WI38 (cell line): ENCODE data around the gene GLTPD2.
A peak's percentile ranks its signal among the peaks of the same experiment; 100 is the strongest.

ENCODE experiments used
- H3K4me3 ChIP-seq: 2 replicates; pipeline ENCODE4 v1.5.1; 2011; ENCODE audit warnings: low read depth, mild to moderate bottlenecking, control low read depth, low read length
- TF ChIP-seq, protein P1 (sequence below): IDR thresholded peaks from 2 replicates; pipeline ENCODE4 v1.5.1; 2012; ENCODE audit warnings: low read depth, mild to moderate bottlenecking, control low read depth, low read length

Gene GLTPD2

DNA sequence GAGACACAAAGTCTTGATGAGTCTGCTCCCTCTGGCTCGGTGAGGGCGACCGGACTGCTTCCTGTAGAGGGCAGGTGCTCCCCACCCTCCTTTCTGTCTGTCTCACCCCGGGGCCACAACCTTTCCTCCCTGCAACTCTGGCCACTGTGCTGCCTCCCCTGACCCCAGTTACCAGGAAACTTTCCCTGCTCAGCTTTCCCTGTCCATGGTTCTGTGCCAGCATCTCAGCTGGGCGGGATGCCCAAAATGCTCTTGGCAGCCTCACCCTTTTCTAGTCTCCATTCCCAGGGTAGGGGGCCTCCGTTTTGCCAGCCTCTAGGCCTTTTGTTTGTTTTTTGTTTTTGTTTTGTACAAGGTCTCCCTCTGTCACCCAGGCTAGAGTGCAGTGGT lies 19.6 kb downstream of the GLTPD2 start:
- TF ChIP-seq, protein P1, sequence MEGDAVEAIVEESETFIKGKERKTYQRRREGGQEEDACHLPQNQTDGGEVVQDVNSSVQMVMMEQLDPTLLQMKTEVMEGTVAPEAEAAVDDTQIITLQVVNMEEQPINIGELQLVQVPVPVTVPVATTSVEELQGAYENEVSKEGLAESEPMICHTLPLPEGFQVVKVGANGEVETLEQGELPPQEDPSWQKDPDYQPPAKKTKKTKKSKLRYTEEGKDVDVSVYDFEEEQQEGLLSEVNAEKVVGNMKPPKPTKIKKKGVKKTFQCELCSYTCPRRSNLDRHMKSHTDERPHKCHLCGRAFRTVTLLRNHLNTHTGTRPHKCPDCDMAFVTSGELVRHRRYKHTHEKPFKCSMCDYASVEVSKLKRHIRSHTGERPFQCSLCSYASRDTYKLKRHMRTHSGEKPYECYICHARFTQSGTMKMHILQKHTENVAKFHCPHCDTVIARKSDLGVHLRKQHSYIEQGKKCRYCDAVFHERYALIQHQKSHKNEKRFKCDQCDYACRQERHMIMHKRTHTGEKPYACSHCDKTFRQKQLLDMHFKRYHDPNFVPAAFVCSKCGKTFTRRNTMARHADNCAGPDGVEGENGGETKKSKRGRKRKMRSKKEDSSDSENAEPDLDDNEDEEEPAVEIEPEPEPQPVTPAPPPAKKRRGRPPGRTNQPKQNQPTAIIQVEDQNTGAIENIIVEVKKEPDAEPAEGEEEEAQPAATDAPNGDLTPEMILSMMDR, result no peak
- no peak overlapping the region for H3K4me3 ChIP-seq

DNA sequence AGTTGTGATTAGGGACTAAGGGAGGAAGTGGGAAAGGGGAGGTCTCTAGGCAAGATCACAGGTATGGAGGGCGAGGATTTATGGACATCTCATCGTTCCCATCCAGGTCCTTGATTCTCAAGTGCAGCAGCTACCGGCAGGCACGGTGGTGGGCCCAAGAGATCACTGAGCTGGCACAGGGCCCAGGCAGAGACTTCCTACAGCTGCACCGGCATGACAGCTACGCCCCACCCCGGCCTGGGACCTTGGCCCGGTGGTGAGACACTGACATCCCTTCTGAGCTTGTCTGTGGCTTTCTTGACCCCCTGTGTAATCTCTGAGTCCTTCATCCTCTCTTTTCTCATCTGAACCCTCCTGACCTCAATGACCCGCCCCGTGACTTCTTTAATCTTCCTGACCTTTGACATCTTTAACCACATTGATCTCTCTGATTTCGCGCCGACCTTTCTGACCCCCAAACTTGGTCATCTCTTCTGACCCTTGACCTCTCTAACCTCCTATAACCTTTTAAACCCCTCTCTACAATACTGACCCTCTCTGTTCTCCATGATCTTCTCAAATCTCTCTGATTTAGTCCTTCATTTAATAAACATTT lies 22.0 kb downstream of the GLTPD2 start:
- TF ChIP-seq, protein P1, result no peak
- no peak overlapping the region for H3K4me3 ChIP-seq

GRCh38 chr17:4811471-4811870 lies 22.7 kb downstream of the GLTPD2 start:
- no peak overlapping the region for H3K4me3 ChIP-seq
- TF ChIP-seq, protein P1, result no peak

GRCh38 chr17:4812690-4813089 lies 23.9 kb downstream of the GLTPD2 start:
- TF ChIP-seq, protein P1, result no peak

DNA sequence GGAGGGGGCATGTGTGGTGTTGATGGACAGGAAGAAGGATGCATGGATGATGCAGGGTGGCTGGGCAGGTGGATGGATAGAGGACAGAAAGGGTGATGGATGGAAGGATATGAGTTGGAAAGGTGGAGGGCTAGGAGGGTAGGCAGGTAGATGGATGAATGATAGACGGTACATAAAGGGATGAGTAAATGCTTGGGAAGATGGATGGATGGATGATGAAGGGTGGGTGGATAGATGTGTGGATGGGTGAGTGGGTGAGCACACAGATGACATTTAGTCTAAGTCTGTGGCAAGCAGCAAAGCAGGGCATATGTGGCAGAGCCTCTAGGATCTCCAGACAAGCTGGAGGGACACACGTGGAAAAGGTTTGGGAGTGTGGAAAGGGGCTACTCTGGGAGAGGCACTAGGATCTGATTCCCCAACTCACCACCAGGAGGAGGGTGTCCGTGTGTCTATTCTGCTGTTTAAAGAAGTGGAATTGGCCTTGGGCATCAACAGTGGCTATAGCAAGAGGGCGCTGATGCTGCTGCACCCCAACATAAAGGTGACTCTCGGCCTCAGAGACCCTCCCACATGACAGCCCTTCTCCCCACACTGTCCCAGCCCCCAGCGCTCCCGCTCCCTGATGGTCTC lies 26.4 kb downstream of the GLTPD2 start:
- no peak overlapping the region for H3K4me3 ChIP-seq
- TF ChIP-seq, protein P1, result peak; percentile 32; the same call in 1 of the 2 replicates

More at GRCh38 chr17:4812690-4813089, 23.9 kb downstream of the GLTPD2 start:
- no peak overlapping the region for H3K4me3 ChIP-seq

GRCh38 chr17:4816826-4817225 lies 28.1 kb downstream of the GLTPD2 start:
- TF ChIP-seq, protein P1, result no peak

GRCh38 chr17:4818276-4818675 lies 29.5 kb downstream of the GLTPD2 start:
- H3K4me3 ChIP-seq, result no peak overlapping the region
- TF ChIP-seq, protein P1, result no peak

More at GRCh38 chr17:4816826-4817225, 28.1 kb downstream of the GLTPD2 start:
- no peak overlapping the region for H3K4me3 ChIP-seq
